Activated CD4-positive, alpha-beta T cell treated with anti-CD3 and anti-CD28 coated beads, Interleukin-2, amount 50 U/mL, for 1 hour (primary cell): Measurements from ENCODE around the gene PDE8A.
A peak's percentile ranks its signal among the peaks of the same experiment; 100 is the strongest.

Experiments
- DNase-seq: peaks from one replicate; pipeline ENCODE4 v3.0.0-alpha.2; 2020

Gene PDE8A

DNA sequence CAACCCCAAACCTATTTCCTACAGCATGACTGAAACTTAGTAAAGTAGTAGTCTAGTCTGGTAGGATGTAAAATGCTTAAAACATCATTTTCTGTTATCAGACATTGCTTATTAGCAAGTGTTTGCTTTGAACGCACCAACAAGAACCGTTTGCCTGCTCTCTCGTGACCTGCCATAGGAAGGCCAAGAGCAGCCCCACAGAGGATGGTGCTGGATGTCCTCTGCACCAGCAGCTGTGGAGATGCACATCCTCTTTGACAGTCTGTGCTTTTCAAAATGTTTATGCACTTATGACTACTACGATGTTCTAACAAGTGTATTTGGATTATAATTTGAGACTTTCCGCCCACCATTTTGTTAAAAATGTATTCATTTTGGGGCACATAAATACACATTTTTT is 59.6 kb downstream of the PDE8A start:
- no peak for DNase-seq

- DNase-seq, result peak; percentile 49
Observed at GRCh38 chr15:85044251-85044853, 62.7 kb downstream of the PDE8A start.

DNA sequence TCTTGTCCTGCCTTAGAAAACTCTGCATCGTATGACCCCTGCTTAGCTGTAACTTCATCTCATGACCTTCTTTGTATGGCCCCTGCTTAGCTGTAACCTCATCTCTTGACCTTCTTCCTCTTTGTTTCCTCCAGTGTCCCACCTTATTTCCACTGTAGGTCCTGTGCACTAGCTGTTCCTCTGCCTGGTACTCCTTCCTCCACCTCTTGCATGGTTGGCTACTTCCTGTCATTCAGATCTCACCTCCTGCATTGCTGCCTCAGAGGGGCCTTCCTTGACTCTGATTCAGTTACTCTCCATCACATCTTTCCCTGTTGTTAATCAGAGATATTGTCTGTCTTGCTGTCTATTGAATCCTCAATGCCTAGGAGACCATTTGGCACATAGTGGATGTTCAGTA is 63.2 kb downstream of the PDE8A start:
- DNase-seq, result no peak

- DNase-seq, result no peak
Observed at GRCh38 chr15:85045615-85046014, 64.0 kb downstream of the PDE8A start.

DNA sequence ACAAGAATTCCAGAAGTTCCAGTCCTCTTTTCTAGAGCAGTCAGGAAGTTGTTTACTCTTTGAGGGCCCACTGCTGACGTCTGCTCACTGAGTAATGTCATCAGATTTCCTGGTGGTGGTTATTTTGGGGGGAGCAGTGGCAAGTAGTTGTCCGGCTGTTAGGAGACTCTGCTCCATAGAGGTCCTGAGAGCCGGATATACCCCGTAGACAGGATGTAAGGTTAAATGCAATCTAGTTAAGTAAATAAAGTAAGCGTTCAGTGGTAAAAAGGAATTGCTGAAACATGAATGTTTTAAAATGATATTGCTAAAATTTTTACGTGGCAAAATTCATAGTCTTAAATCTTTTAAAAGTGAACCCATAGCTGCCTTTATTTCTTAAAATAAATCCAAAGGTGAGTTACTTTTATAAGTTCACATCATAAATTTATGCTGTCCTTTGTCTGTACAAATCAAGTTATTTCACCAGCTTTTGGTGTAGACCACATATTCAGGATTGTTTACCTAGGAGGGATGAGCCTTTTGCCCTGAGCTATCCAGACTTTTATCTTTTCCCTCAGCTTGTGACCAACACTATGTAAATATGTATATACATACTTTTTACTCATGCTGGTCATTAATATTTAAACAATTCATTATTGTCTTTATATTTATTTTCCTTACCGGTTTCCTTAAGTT is 65.8 kb downstream of the PDE8A start:
- DNase-seq, result no peak

- DNase-seq, result no peak
Observed at GRCh38 chr15:85048430-85048829, 66.8 kb downstream of the PDE8A start.

- no peak for DNase-seq
Observed at GRCh38 chr15:85049805-85050204, 68.1 kb downstream of the PDE8A start.

DNA sequence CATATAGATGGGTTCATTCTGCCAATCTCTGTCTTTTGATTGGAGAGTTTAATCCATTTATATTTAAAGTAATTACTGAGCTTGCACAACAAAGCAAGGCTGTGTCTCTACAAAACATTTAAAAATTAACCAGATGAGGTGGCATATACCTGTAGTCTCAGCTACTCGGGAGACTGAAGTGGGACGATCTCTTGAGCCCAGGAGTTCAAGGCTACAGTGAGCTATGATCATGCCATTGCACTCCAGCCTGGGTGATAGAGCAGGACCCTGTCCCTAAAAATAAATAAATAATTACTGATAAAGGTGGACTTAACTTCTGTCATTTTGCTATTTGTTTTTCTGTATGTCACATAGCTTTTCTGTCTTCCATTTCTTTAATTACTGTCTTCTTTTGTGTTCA is 78.1 kb downstream of the PDE8A start:
- no peak for DNase-seq

GRCh38 chr15:85062560-85062959 is 80.9 kb downstream of the PDE8A start:
- no peak for DNase-seq

DNA sequence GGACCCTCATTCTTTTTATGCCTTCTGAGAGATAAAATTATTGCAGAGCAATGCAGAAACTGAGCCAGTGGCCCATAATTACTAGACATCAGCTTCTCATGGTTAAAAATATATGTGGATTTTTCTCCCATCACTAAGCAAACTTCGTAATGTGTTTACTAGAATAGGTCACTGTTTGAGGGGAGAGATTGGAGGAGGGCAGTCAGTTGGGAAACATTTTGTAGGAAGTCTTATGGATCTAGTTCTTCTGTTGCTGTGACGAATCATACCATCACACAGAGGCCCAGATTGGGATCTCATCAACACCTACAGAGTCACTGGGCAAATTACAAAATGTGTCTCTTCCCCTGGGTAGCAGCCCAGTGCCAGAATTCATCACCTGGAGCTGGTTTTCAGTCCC is 81.4 kb downstream of the PDE8A start:
- no peak for DNase-seq

DNA sequence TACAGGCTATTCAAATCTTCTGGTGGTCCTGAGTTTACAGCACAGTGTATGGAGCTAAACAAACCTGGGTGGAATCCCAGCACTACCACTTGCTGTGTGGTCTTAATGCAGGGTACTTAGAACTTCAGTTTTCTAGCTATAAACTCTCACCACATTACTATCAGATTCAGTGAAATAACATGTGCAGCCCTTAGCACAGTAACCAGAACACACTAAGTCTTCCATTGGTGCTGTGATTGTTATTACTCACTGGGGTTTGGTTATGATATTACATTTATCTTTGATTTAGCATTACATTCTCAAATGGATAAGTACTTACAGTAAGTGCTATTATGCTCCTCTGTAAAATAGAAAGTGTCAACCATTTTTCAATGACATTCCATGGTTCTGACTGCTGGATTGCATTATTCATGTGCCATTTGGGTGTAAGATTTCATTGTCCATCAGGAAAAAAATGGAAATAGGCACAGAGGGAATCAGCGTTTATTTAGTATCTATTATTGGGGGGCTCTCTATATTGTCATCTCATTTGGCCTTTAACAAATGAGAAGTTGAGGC is 81.9 kb downstream of the PDE8A start:
- DNase-seq, result no peak

DNA sequence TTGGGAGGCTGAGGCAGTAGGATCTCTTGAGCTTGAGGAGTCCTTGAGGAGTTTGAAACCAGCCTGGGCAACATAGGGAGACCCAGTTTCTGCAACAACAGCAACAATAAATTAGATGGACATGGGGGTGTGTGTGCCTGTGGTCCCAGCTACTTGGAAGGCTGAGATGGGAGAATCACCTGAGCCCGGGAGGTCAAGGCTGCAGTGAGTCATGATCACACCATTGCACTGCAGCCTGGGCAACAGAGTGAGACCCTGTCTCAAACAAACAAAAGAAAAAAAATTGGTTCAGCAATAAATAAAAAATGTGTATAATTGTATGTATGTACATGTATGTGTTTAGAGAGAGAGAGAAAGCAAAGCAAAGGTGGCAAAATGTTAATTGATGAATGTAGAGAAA is 83.1 kb downstream of the PDE8A start:
- DNase-seq, result no peak

DNA sequence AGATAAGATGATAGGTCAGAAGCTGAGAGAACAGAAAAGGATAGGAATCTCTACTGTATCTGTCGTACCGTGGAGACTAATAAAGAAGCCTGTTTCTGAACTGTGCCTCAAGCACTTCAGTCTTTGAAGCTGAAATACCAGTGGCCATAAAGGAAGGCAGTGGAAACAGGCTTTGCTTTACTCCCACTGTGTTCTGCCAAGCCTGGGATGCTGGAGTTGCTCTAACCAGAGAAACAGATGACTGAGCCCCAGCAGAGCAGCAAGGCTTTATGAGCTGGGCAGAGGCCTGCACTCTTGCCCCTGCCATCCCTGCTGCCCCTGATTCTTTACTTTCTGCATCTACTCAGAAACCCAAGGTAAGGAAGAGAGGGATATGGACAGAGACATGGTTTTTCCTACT is 89.4 kb downstream of the PDE8A start:
- no peak for DNase-seq

DNA sequence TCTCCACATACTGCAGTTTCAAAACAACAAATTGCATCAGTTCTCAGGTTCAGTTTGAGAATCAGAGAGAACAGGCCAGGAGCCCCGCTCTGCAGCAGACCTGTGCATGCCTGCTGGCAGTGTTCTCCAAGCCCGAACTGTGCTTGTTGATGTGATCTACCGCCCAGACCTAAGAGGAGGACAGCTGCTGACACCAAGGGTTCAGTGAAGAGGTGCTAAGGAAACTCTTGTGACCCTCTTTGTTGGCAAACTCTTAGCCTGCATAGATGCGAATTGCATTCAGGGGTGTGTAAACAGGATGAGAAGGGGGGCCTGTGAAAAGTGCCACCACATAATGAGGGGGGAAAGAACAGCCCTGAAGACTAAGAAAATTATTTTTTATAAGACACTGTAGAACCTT is 89.8 kb downstream of the PDE8A start:
- no peak for DNase-seq

DNA sequence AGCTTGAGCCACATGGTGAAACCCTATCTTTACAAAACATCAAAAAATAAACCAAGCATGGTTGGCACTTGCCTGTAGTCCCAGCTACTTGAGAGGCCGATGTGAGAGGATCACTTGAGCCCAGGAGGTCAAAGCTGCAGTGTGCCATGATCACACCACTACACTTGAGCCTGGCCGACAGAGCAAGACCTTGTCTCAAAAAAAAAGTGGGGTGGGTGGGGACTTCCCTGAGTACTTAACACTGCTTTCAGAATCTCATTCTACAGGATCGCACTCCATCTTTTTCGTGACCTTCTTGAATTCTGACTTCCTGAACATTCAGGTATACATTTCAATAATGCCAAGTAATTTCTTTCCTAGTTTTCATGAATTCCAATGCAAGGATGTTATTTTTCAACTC is 91.3 kb downstream of the PDE8A start:
- DNase-seq, result no peak

DNA sequence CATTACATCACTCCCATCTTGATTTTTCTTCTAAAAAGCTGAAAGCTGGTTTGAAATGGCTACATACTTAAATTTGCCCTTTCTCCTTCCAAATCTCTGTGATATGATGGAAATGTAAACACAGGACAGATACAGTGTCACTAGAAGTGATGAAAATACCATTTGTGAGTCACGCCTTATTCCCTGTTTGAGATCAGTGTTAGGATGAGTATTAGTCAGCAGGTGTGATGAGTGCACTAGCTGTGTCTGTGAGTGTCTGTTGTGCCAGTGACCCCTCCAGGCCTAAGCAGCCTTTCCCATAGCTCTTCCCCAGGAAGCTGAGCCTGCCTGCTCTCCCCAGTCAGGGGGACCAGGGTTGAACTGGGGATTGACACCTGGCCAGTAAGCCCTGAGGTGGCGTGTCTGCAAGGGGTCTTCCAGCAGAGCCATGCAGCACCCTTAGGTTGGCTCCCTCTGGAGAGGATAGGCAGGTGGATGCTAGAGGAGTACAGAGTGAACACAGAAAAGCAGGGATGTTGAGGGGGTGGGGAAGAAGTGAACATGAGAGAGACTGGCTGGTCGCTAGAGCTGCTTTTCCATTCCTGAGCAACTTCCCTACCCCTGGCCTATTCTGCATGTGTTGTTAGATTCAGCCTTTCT is 92.0 kb downstream of the PDE8A start:
- DNase-seq, result no peak

GRCh38 chr15:85086855-85087254 is 105.2 kb downstream of the PDE8A start:
- DNase-seq, result no peak

GRCh38 chr15:85088300-85088699 is 106.6 kb downstream of the PDE8A start:
- no peak for DNase-seq

- DNase-seq, result no peak
Observed at GRCh38 chr15:85089929-85090597, 108.4 kb downstream of the PDE8A start.

- DNase-seq, result no peak
Observed at GRCh38 chr15:85091990-85092389, 110.3 kb downstream of the PDE8A start.

GRCh38 chr15:85094685-85095084 is 113.0 kb downstream of the PDE8A start:
- no peak for DNase-seq

DNA sequence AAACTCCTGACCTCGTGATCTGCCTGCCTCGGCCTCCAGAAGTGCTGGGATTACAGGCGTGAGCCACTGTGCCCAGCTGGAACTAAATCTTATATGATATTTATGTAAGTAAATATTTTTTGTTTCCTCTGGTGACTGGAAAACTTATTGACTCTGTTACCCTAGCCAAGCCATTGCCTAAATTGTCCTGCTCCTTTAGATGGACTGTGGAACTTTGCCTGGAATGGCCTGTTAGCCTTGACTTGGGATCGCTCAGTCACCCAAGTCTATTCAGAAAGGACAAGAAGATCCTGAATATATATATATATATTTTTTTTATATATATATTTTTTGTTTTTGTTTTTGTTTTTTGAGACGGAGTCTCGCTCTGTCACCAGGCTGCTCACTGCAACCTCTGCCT is 113.9 kb downstream of the PDE8A start:
- DNase-seq, result no peak

DNA sequence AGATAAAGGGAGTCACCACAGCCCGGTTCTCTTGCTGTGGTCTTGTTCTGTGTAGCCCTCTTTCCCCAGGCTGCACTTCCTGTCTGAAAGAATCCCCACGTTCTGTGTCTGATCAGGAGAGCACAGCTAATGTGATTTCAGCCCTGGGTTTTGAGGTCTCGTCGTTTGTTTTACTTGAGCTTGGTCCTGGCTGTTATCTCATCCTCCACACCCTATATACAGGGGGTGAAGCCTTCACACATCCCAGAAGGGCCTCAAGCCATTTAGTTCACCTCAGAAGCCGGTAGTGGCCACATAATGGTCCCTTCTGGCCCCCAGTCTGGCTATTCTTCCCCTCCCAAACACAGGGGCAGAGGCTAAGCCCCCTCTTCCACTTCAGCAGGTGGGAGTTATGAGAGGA is 115.6 kb downstream of the PDE8A start:
- DNase-seq, result no peak

DNA sequence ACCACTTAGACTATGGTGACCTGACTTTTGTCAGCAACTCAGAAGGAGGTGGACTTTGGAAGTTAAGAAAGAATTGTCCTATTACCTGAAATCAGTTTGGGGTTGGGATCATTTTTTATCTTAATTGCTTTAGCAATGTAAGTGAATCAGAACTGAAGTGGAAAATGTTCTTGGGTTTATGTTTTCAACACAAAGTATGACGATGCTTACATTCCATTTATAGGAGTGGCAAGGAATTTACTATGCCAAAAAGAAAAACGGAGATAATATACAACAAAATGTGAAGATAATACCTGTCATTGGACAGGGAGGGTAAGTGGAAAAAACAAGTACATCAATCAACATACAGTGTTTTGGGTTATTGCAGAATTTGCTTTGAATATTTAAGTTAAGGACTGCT is 116.1 kb downstream of the PDE8A start:
- DNase-seq, result no peak
